GM06990 (cell line): ENCODE results near the gene TTC17.

Experiments used
- DNase-seq: peaks from one replicate; pipeline ENCODE4 v3.0.0-alpha.2; 2011; ENCODE audit not compliant: insufficient read length; ENCODE audit errors: extremely low read depth
- H3K27me3 ChIP-seq: replicated peaks from 2 replicates; pipeline ENCODE4 v1.6.0; 2011; ENCODE audit warnings: low read length; ENCODE audit not compliant: control insufficient read depth, insufficient read depth
- H3K36me3 ChIP-seq: 2 replicates; pipeline ENCODE4 v1.5.1; 2011; ENCODE audit warnings: low read length; ENCODE audit not compliant: control insufficient read depth, insufficient read depth
- H3K4me3 ChIP-seq: replicated peaks from 2 replicates; pipeline ENCODE4 v1.5.1; 2011; ENCODE audit warnings: low read depth, mild to moderate bottlenecking, control low read depth, low read length
- TF ChIP-seq, protein P1 (sequence below): IDR thresholded peaks from 2 replicates; pipeline ENCODE4 v1.5.1; 2011; ENCODE audit warnings: low read length, control low read depth, mild to moderate bottlenecking, inconsistent platforms; ENCODE audit not compliant: insufficient read depth, poor library complexity, severe bottlenecking

The TTC17 gene

DNA sequence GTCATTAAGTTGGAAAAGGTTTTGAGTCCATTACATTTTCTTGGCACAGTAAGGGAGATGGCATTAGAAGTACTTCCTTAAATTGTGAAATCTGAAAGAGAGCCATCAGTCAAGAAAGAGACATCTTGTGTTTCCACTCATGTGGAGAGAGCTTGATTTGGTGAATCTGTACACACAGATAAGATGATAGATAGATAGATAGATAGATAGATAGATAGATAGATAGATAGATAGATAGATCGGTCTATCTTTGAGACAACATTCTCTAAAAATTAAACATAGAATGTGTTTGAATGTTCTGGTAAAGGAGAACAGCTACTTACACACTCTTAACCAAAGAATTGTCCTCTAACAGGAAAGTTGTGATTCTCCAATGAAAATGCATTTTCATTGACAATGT is 76.2 kb downstream of the TTC17 start:
- H3K27me3 ChIP-seq = no peaks in the 10 kb centered on the region
- no peak for DNase-seq
- no peak overlapping the region for H3K4me3 ChIP-seq
- TF ChIP-seq, protein P1, sequence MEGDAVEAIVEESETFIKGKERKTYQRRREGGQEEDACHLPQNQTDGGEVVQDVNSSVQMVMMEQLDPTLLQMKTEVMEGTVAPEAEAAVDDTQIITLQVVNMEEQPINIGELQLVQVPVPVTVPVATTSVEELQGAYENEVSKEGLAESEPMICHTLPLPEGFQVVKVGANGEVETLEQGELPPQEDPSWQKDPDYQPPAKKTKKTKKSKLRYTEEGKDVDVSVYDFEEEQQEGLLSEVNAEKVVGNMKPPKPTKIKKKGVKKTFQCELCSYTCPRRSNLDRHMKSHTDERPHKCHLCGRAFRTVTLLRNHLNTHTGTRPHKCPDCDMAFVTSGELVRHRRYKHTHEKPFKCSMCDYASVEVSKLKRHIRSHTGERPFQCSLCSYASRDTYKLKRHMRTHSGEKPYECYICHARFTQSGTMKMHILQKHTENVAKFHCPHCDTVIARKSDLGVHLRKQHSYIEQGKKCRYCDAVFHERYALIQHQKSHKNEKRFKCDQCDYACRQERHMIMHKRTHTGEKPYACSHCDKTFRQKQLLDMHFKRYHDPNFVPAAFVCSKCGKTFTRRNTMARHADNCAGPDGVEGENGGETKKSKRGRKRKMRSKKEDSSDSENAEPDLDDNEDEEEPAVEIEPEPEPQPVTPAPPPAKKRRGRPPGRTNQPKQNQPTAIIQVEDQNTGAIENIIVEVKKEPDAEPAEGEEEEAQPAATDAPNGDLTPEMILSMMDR = no peak
- H3K36me3 ChIP-seq = peaks cover 2% of the 10 kb centered on the region

- no peak overlapping the region for H3K4me3 ChIP-seq
- H3K36me3 ChIP-seq = peaks cover 7% of the 10 kb centered on the region
- no peaks in the 10 kb centered on the region for H3K27me3 ChIP-seq
- TF ChIP-seq, protein P1 = no peak
- no peak for DNase-seq
These were observed 81.8 kb downstream of the TTC17 start for GRCh38 chr11:43440486-43440885.

GRCh38 chr11:43443811-43444210 is 85.1 kb downstream of the TTC17 start:
- H3K36me3 ChIP-seq = peaks cover 8% of the 10 kb centered on the region
- DNase-seq = no peak
- no peaks in the 10 kb centered on the region for H3K27me3 ChIP-seq
- no peak overlapping the region for H3K4me3 ChIP-seq
- TF ChIP-seq, protein P1 = no peak

DNA sequence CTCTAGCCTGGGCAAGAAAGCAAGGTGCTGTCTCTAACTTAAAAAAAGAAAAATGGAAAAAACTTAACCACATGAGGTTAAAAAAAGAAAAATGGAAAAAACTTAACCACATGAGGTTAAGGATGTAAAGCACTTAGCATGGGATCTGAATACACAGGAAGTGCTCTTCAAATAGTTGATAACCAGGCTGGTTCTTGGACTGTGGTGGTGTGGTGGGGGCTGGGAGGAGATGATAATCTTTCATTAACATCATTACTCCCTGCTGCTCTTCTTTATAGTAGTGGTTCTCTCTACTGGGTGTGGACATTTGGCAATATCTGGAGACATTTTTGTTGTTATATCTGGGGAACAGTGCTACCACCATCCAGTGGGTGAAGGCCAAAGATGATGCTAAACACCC is 88.4 kb downstream of the TTC17 start:
- peaks cover 10% of the 10 kb centered on the region for H3K36me3 ChIP-seq
- H3K4me3 ChIP-seq = no peak overlapping the region
- TF ChIP-seq, protein P1 = no peak
- DNase-seq = no peak
- H3K27me3 ChIP-seq = no peaks in the 10 kb centered on the region

DNA sequence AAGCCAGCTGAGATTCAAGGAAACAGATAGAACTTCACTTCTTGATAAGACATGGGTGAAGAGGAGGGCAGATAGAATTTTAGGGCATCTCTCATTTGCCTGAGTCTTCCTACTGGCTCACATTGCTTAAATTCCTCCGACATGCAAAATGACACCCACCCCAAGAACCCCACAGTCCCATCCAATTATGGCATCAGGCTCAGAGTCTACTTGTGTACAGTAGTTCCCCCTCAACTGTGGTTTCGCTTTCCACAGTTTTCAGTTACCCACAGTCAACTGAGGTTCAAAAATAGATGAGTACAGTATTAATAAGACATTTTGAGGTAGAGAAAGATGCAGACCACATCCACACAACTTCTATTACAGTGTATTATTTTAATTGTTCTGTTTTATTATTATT is 99.8 kb downstream of the TTC17 start:
- Histone ChIP-seq H3K27me3 (no peaks in the 10 kb centered on the region), H3K4me3 (no peak overlapping the region), H3K36me3 (peaks cover 9% of the 10 kb centered on the region)
- TF ChIP-seq, protein P1 = no peak
- no peak for DNase-seq

DNA sequence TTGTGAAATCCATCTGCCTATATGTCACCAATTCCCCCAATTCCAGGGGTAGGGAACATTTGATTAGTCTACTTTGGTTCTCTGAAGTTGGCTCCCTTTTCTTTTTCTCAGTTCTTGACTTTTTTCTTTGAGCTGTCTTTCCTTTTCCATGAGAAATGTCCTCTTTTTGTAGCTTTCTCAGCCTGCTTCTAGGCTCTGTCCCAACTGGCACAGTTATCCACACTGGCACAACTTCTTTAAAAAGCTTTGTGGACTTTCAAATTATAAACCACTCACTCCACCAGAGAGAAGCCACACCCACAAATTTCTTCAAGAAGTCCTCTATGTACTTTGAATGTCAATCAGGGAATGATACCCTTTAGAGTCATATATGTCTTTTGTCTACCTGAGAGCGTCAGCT is 100.5 kb downstream of the TTC17 start:
- TF ChIP-seq, protein P1 = no peak
- Histone ChIP-seq H3K36me3 (peaks cover 8% of the 10 kb centered on the region), H3K4me3 (no peak overlapping the region), H3K27me3 (no peaks in the 10 kb centered on the region)
- no peak for DNase-seq
